Activated B cell treated with CpG ODN at 0.5 μM for 24 hours (primary cell): Measurements from ENCODE around the gene GOLGA8B. TPM values are rescaled to one million over a fixed set of nuclear protein-coding genes. Genes with fewer than 3 reads are reported as not detected.
A peak's percentile ranks its signal among the peaks of the same experiment; 100 is the strongest.
"Not testable (repeated sequence)": the region's sequence is repeated elsewhere in the genome, so short reads cannot be mapped to it uniquely, and the experiment has no call there.

Experiments
- ATAC-seq: fragments of 200-7000 bp; cut with Tn5 transposase; one replicate; pipeline ENCODE4 v1.10.0; 2021; ENCODE audit warnings: low read depth, mild to moderate bottlenecking, moderate library complexity
- CTCF ChIA-PET: fragments of 350-600 bp; sonication (Branson Sonifier 250); formaldehyde crosslinking; loops from one replicate; lab custom pipeline; 2021; ENCODE audit warnings: antibody characterized with exemption; lab: Charles Lee
- POLR2A ChIA-PET: fragments of 350-600 bp; sonication (Branson Sonifier 250); formaldehyde crosslinking; loops from one replicate; lab custom pipeline; 2021; ENCODE audit warnings: antibody characterized with exemption; lab: Charles Lee
- DNase-seq: peaks from one replicate; pipeline ENCODE4 v3.0.0; 2022
- H3K27ac Mint-ChIP-seq: one replicate; pipeline ENCODE4 v1.8.0; 2020; ENCODE audit warnings: mixed read lengths
- H3K27me3 Mint-ChIP-seq: one replicate; pipeline ENCODE4 v1.8.0; 2021; ENCODE audit warnings: mixed read lengths
- H3K36me3 Mint-ChIP-seq: one replicate; pipeline ENCODE4 v1.8.0; 2021; ENCODE audit warnings: low read depth, mixed read lengths
- H3K4me1 Mint-ChIP-seq: one replicate; pipeline ENCODE4 v1.8.0; 2021; ENCODE audit warnings: mixed read lengths
- H3K4me3 Mint-ChIP-seq: one replicate; pipeline ENCODE4 v1.8.0; 2020; ENCODE audit warnings: mild to moderate bottlenecking, mixed read lengths
- H3K9me3 Mint-ChIP-seq: one replicate; pipeline ENCODE4 v1.8.0; 2020; ENCODE audit warnings: mixed read lengths
- intact Hi-C: fragments of 100-400 bp; cut with micrococcal nuclease; formaldehyde crosslinking; loops from one replicate; pipeline ENCODE4 v1.15.1; 2024
- total RNA-seq: library from RNA; stranded (reverse); gene quantifications from 2 replicates; pipeline ENCODE4 v1.2.3, GENCODE V29; 2022
- TF ChIP-seq, protein P1 (sequence below): fragments of 200-600 bp; IDR thresholded peaks from one replicate; pipeline ENCODE4 v1.8.0; 2022; ENCODE audit warnings: antibody characterized with exemption, mild to moderate bottlenecking

The GOLGA8B gene
- total RNA-seq, 1 donor from 2014 or later: 44.1 TPM

DNA sequence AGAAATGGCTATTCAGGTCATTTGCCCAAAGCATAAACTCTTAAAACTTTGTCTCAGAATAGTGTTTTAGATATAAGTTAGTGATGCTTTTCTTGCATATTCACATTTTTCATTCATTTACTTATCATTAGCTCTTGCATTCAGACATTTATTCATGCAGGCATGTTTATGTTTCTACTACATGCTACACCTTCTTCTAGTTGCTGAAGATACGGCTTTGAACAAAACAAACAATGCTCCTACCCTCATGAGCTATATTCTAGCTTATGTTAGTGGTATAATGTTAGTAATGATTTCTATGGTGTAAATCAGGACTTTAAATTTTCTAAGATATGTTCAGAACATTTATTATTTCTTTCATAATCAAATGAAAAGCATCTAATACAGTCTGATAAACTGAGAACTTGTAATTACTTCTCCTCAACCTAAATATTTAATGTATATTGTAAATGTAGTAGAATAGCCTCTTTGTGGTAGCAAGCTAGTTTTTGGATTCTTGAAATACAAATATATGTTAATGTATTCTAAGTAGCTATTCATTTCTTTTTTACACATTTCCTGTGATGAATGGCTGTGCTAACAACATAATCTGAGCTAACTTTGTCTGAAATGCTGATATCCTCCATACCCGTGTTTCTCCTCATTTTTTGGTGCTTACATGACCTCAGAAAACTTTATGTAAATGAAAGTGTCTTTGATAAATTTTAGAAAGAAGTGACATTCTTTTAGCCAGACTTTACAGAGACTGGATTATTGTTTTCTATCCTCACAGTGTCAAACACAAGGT, 15.5 kb upstream of the GOLGA8B start:
- TF ChIP-seq, protein P1, sequence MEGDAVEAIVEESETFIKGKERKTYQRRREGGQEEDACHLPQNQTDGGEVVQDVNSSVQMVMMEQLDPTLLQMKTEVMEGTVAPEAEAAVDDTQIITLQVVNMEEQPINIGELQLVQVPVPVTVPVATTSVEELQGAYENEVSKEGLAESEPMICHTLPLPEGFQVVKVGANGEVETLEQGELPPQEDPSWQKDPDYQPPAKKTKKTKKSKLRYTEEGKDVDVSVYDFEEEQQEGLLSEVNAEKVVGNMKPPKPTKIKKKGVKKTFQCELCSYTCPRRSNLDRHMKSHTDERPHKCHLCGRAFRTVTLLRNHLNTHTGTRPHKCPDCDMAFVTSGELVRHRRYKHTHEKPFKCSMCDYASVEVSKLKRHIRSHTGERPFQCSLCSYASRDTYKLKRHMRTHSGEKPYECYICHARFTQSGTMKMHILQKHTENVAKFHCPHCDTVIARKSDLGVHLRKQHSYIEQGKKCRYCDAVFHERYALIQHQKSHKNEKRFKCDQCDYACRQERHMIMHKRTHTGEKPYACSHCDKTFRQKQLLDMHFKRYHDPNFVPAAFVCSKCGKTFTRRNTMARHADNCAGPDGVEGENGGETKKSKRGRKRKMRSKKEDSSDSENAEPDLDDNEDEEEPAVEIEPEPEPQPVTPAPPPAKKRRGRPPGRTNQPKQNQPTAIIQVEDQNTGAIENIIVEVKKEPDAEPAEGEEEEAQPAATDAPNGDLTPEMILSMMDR: no peak
- intact Hi-C loops: no loop called here
- H3K4me1 Mint-ChIP-seq: no peaks in the 10 kb centered on the region
- POLR2A ChIA-PET: interaction anchor here (0.7 kb wide), 1 partner anchor 280 kb away, joined by 4 read pairs; no protein-coding TSS in a partner anchor
- peaks cover 10% of the 10 kb centered on the region for H3K27me3 Mint-ChIP-seq
- H3K27ac Mint-ChIP-seq: no peak overlapping the region
- no peak for ATAC-seq
- no peaks in the 10 kb centered on the region for H3K9me3 Mint-ChIP-seq
- no peak overlapping the region for H3K4me3 Mint-ChIP-seq
- H3K36me3 Mint-ChIP-seq: no peaks in the 10 kb centered on the region
- CTCF ChIA-PET: no interaction called here
- DNase-seq: no peak

DNA sequence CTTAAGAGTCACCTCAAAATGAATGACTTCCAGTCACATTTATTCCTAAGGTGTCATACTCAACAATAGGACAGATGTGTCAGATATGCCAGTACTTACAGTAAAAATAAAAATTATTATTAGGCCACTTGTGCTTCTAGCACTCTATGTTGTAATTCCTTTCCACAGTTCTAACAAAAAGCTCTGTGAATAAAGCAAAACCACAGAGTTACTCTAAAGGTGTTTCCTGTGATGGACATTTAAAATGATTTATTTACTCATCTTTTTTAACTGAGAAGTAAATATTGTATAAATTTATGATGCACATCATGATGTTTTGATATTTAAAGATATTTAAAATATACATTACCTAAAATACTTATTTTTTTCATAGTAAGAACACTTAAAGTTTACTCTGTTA, 13.9 kb upstream of the GOLGA8B start:
- DNase-seq (no peak), ATAC-seq (no peak)
- Mint-ChIP-seq H3K9me3 (no peaks in the 10 kb centered on the region), H3K36me3 (no peaks in the 10 kb centered on the region), H3K27ac (no peak overlapping the region), H3K4me1 (no peaks in the 10 kb centered on the region), H3K27me3 (peaks cover 6% of the 10 kb centered on the region), H3K4me3 (no peak overlapping the region)
- TF ChIP-seq, protein P1: no peak
- intact Hi-C loops: no loop called here
- POLR2A ChIA-PET: no interaction called here
- CTCF ChIA-PET: no interaction called here

DNA sequence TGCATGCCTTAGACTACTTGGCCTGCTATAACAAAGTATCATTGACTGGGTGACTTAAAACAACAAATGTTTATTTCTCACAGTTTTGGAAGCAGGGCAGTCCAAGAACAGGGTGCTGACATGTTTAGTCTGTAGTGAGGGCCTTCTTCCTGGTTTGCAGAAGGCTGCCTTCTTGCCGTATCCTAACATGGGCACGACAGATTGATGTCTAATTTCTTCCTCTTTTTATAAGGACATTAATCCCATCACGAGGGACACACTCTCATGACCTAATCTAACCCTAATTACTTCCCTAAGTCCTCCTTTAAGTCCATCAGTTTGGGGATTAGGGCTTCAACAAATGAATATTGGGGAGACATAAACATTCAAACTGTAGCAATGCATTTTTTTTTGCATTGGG, 10.9 kb upstream of the GOLGA8B start:
- H3K4me3 Mint-ChIP-seq: no peak overlapping the region
- no peak overlapping the region for H3K27ac Mint-ChIP-seq
- H3K27me3 Mint-ChIP-seq: peaks cover 4% of the 10 kb centered on the region
- TF ChIP-seq, protein P1: no peak
- H3K9me3 Mint-ChIP-seq: no peaks in the 10 kb centered on the region
- no peaks in the 10 kb centered on the region for H3K4me1 Mint-ChIP-seq
- no peaks in the 10 kb centered on the region for H3K36me3 Mint-ChIP-seq
- intact Hi-C loops: no loop called here
- ATAC-seq: no peak
- ChIA-PET CTCF (no interaction called here), POLR2A (no interaction called here)
- DNase-seq: no peak

DNA sequence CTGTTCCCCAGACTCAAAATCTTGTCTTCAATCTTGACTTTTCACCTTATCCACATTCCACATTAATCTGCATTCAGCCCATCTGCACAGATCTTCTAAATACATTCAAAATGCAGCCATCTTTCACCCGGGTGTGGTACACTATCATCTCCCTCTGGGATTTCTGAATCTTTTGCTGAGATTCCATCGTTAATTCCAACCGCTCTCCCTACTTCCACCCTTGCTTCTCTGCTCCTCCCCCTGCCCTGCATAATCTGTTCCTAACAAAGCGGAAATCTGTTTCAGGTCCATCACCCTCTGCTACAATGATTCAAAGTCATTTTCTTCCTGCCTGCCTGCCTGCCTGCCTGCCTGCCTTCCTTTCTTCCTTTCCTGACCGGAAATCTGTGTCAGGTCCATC, 7.9 kb upstream of the GOLGA8B start:
- H3K4me1 Mint-ChIP-seq: peaks cover 7% of the 10 kb centered on the region
- no peaks in the 10 kb centered on the region for H3K36me3 Mint-ChIP-seq
- H3K4me3 Mint-ChIP-seq: no peak overlapping the region
- ATAC-seq (no peak), DNase-seq (no peak)
- TF ChIP-seq, protein P1: no peak
- no peaks in the 10 kb centered on the region for H3K9me3 Mint-ChIP-seq
- ChIA-PET CTCF (no interaction called here), POLR2A (no interaction called here)
- peaks cover 2% of the 10 kb centered on the region for H3K27me3 Mint-ChIP-seq
- H3K27ac Mint-ChIP-seq: no peak overlapping the region
- intact Hi-C loops: no loop called here

DNA sequence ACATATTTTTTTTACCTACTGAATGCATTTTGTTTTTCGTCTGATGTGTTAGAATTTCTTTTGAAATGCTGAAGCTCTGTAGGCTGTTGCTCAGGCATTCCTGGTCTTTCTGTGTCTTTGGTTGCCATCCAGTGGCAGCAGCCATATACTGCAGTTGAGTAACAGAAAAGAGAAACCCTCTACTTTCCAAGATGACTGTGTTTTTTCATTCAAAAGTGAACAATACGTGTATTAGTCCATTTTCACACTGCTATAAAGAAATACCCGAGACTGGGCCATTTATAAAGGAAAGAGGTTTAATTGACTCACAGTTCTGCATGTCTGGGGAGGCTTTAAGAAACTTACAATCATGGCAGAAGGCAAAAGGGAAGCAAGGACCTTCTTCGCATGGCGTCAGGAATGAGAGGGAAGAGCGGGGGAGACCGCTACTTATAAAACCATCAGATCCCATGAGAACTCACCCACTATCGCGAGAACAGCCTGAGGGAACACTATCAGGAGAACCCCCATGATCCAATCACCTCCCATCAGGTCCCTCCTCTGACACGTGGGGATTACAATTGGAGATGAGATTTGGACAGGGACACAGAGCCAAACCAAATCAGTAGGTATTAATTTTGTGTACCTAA, 4.7 kb upstream of the GOLGA8B start:
- Mint-ChIP-seq H3K36me3 (no peaks in the 10 kb centered on the region), H3K4me3 (peak overlapping the region; percentile 67), H3K9me3 (no peaks in the 10 kb centered on the region), H3K27me3 (peaks cover 2% of the 10 kb centered on the region), H3K4me1 (peaks cover 11% of the 10 kb centered on the region), H3K27ac (peak overlapping the region; percentile 68)
- DNase-seq: no peak
- peak; percentile 53 for ATAC-seq
- intact Hi-C loops: loop anchor here (1.0 to 10.0 kb wide), 9 partner anchors 63 to 959 kb away; partner anchors contain the start of genes DPH6, KATNBL1, LPCAT4 and NOP10
- POLR2A ChIA-PET: interaction anchor here (1.0 kb wide), 1 partner anchor 486 kb away, joined by 3 read pairs; the partner anchor contains the start of genes EMC7 and PGBD4
- CTCF ChIA-PET: interaction anchor here (0.7 to 2.1 kb wide), 15 partner anchors 146 to 1296 kb away, joined by 3 to 23 read pairs (median 5); partner anchors contain the start of genes NOP10 and NUTM1
- TF ChIP-seq, protein P1: peak; percentile 41

DNA sequence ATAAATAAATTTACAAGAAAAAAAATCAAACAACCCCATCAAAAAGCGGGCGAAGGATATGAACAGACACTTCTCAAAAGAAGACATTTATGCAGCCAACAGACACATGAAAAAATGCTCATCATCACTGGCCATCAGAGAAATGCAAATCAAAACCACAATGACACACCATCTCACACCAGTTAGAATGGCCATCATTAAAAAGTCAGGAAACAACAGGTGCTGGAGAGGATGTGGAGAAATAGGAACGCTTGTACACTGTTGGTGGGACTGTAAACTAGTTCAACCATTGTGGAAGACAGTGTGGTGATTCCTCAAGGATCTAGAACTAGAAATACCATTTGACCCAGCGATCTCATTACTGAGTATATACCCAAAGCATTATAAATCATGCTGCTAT, 2.5 kb upstream of the GOLGA8B start:
- H3K27ac Mint-ChIP-seq, H3K27me3 Mint-ChIP-seq, H3K36me3 Mint-ChIP-seq, CTCF ChIA-PET, POLR2A ChIA-PET, ATAC-seq, H3K4me3 Mint-ChIP-seq, H3K9me3 Mint-ChIP-seq, DNase-seq: not testable (repeated sequence)
- peaks cover 22% of the 10 kb centered on the region for H3K4me1 Mint-ChIP-seq
- intact Hi-C loops: loop anchor here (5.0 to 10.0 kb wide), 3 partner anchors 61 to 961 kb away; partner anchors contain the start of gene DPH6
